TTC549 (cell line): Measurements from ENCODE around the gene AKNA.

Experiments used
- FAIRE-seq: peaks from 2 replicates; lab custom pipeline; 2012; peaks lifted over from hg19 to GRCh38; lab: Jason Lieb, UNC

AKNA gene

GRCh38 chr9:114300846-114301797, 86.7 kb downstream of the AKNA start:
- no peak for FAIRE-seq

GRCh38 chr9:114300153-114300845, 87.5 kb downstream of the AKNA start:
- no peak for FAIRE-seq

GRCh38 chr9:114299286-114300152, 88.3 kb downstream of the AKNA start:
- no peak for FAIRE-seq

GRCh38 chr9:114296338-114296737, 91.4 kb downstream of the AKNA start:
- no peak for FAIRE-seq

GRCh38 chr9:114294664-114295063, 93.1 kb downstream of the AKNA start:
- FAIRE-seq, result no peak

- no peak for FAIRE-seq
These were observed 95.7 kb downstream of the AKNA start for GRCh38 chr9:114291886-114292590.

- FAIRE-seq, result no peak
These were observed 96.7 kb downstream of the AKNA start for GRCh38 chr9:114291064-114291474.

- no peak for FAIRE-seq
These were observed 97.2 kb downstream of the AKNA start for GRCh38 chr9:114290561-114290986.

GRCh38 chr9:114289571-114290481, 98.0 kb downstream of the AKNA start:
- FAIRE-seq, result no peak

- FAIRE-seq, result no peak
These were observed 98.7 kb downstream of the AKNA start for GRCh38 chr9:114289106-114289505.

- FAIRE-seq, result no peak
These were observed 99.3 kb downstream of the AKNA start for GRCh38 chr9:114288193-114289091.

GRCh38 chr9:114287763-114288192, 100.0 kb downstream of the AKNA start:
- no peak for FAIRE-seq

- no peak for FAIRE-seq
These were observed 100.6 kb downstream of the AKNA start for GRCh38 chr9:114287001-114287762.

- no peak for FAIRE-seq
These were observed 101.6 kb downstream of the AKNA start for GRCh38 chr9:114286146-114286679.

GRCh38 chr9:114285166-114285867, 102.5 kb downstream of the AKNA start:
- no peak for FAIRE-seq

GRCh38 chr9:114284316-114285060, 103.3 kb downstream of the AKNA start:
- no peak for FAIRE-seq
